T-helper 1 cell treated with Interleukin-12 subunit alpha and Interleukin-12 subunit beta and Interleukin-4 antibody, amounts not matched to agents 30 μg/mL and 1 μg/mL, for 36 hours (primary cell): ENCODE measurements around the gene ST6GALNAC2.

Source experiments
- H3K27ac Mint-ChIP-seq: one replicate; pipeline ENCODE4 v1.8.0; 2021; ENCODE audit warnings: mild to moderate bottlenecking, mixed read lengths
- H3K27me3 Mint-ChIP-seq: one replicate; pipeline ENCODE4 v1.8.0; 2021; ENCODE audit warnings: low read depth, mixed read lengths
- H3K36me3 Mint-ChIP-seq: one replicate; pipeline ENCODE4 v1.8.0; 2021; ENCODE audit warnings: low read depth, mixed read lengths
- H3K4me1 Mint-ChIP-seq: one replicate; pipeline ENCODE4 v1.8.0; 2021; ENCODE audit warnings: low read depth, mixed read lengths
- H3K4me3 Mint-ChIP-seq: one replicate; pipeline ENCODE4 v1.8.0; 2021; ENCODE audit warnings: mild to moderate bottlenecking, moderate library complexity, mixed read lengths
- H3K9me3 Mint-ChIP-seq: one replicate; pipeline ENCODE4 v1.8.0; 2021; ENCODE audit warnings: mixed read lengths

The ST6GALNAC2 gene

DNA sequence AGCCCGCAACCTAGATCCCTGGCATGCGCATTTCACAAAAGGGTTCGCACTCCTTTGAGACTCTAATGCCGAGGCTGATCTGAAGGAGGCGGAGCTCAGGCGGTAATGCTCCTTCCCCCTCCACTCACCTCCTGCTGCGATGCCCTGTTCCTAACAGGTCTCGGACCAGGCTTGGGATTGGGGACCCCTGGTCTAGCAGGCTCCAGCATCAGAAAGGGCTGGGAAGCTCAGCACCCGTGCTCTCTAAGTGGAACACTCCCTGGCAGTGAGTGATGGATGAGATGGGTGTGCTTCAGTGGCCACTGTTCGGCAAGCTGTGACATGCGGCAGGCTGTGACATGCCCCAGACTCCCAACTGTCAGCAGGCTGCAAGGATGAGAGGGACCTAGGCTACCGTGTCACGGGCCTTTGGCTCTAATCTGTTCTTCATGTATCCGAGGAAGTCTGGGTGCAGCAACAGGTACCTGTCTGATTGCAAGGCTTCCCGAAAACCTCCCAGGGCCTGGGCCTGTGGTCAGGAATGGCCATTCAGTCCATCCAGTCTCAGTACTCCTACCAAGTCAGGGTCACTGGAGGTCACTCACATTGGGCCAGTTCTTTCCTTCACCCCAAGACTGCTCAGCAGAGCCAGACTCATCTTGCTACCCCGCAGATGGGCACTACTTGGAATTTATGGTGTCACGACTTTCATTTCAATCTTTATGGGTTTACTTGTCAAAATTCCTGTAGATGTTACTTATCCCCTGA, 1.3 kb upstream of the ST6GALNAC2 start:
- H3K4me3 Mint-ChIP-seq = no peak overlapping the region
- peaks cover 77% of the 10 kb centered on the region for H3K27me3 Mint-ChIP-seq
- H3K36me3 Mint-ChIP-seq = no peaks in the 10 kb centered on the region
- no peaks in the 10 kb centered on the region for H3K9me3 Mint-ChIP-seq
- no peaks in the 10 kb centered on the region for H3K4me1 Mint-ChIP-seq
- H3K27ac Mint-ChIP-seq = no peak overlapping the region

GRCh38 chr17:76585033-76585648, 519 bp downstream of the ST6GALNAC2 start:
- H3K36me3 Mint-ChIP-seq = no peaks in the 10 kb centered on the region
- H3K4me1 Mint-ChIP-seq = no peaks in the 10 kb centered on the region
- no peaks in the 10 kb centered on the region for H3K9me3 Mint-ChIP-seq
- H3K4me3 Mint-ChIP-seq = peak overlapping the region; percentile 60
- H3K27ac Mint-ChIP-seq = no peak overlapping the region
- peaks cover 73% of the 10 kb centered on the region for H3K27me3 Mint-ChIP-seq

DNA sequence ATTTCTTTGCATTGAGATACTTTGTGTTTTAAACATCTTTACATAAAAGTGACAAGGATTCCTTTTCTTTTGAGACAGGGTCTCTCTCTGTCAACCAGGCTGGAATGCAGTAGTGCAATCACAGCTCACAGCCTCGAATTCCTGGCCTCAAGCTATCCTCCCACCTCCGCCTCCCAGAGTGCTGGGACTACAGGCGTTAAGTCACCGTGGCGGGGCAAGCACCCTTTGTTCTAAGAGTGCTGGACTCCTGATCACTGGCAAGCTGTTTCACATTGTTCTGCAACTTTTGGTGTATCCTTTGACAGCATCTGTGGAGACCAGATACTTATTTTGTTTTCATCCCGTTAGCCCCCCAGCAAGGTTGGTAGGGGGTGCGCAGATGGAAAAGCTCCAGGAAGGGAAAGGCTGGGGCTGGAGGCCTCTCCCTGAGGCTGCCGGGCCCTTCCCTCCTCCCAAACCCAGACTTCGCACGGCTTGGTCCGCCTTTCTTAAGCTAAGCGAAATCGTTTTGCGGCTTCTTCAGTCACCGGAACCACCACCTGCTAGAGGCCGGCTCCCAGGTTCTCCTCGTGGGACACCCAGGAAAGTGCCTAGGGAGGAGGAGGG, 1.1 kb downstream of the ST6GALNAC2 start:
- Mint-ChIP-seq H3K27ac (no peak overlapping the region), H3K36me3 (no peaks in the 10 kb centered on the region), H3K9me3 (no peaks in the 10 kb centered on the region), H3K27me3 (peaks cover 67% of the 10 kb centered on the region), H3K4me3 (peak overlapping the region; percentile 60), H3K4me1 (peaks cover 4% of the 10 kb centered on the region)

- Mint-ChIP-seq H3K9me3 (no peaks in the 10 kb centered on the region), H3K36me3 (no peaks in the 10 kb centered on the region), H3K4me1 (peaks cover 9% of the 10 kb centered on the region), H3K27ac (peak overlapping the region; percentile 8), H3K4me3 (no peak overlapping the region), H3K27me3 (peaks cover 49% of the 10 kb centered on the region)
Measured at GRCh38 chr17:76582660-76583059, 3.0 kb downstream of the ST6GALNAC2 start.

DNA sequence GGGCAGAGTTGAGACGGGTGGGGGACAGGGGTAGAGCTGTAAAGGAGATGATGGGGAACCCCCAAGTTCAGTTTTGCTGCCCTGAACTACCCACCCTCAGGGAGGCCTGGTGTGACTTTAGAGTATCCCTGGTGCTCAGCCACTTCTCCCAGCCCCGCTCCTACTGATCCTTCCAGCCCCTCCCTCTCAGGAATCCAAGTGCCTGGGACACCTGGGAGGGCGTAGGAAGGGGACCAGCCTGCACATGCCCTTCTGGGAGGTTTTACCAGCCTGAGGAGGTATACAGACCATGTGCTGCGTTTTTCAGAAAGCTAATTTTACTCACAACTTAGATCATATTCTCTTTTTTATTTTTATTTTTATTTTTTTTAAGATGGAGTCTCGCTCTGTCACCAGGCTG, 4.1 kb downstream of the ST6GALNAC2 start:
- H3K9me3 Mint-ChIP-seq = no peaks in the 10 kb centered on the region
- no peaks in the 10 kb centered on the region for H3K36me3 Mint-ChIP-seq
- H3K27me3 Mint-ChIP-seq = peaks cover 38% of the 10 kb centered on the region
- no peak overlapping the region for H3K4me3 Mint-ChIP-seq
- peaks cover 9% of the 10 kb centered on the region for H3K4me1 Mint-ChIP-seq
- no peak overlapping the region for H3K27ac Mint-ChIP-seq

- no peaks in the 10 kb centered on the region for H3K9me3 Mint-ChIP-seq
- H3K36me3 Mint-ChIP-seq = no peaks in the 10 kb centered on the region
- H3K4me1 Mint-ChIP-seq = peaks cover 9% of the 10 kb centered on the region
- H3K27me3 Mint-ChIP-seq = peaks cover 22% of the 10 kb centered on the region
- H3K4me3 Mint-ChIP-seq = no peak overlapping the region
- no peak overlapping the region for H3K27ac Mint-ChIP-seq
Measured at GRCh38 chr17:76579281-76579680, 6.4 kb downstream of the ST6GALNAC2 start.

- no peak overlapping the region for H3K27ac Mint-ChIP-seq
- H3K9me3 Mint-ChIP-seq = no peaks in the 10 kb centered on the region
- no peaks in the 10 kb centered on the region for H3K36me3 Mint-ChIP-seq
- peaks cover 13% of the 10 kb centered on the region for H3K27me3 Mint-ChIP-seq
- no peak overlapping the region for H3K4me3 Mint-ChIP-seq
- peaks cover 9% of the 10 kb centered on the region for H3K4me1 Mint-ChIP-seq
Measured at GRCh38 chr17:76578376-76578775, 7.3 kb downstream of the ST6GALNAC2 start.

DNA sequence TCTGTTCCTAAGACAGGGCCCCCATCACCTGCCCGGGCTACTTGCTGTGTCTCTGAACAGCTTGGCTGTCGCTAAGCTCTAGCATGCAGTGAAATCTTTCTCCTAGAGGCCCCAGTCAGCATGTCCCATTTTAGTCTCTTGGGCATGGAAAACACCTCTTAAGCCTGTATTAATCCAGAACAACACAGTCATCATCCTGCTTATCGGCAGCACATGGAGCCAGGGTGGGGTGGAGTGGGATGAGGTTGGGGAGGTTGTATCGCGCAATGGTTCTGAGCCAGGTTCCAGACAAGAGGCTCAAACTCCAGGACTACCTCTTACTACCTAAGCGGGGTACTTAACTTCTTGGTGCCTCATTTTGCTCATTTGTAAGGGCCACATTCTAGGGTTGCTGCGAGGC, 7.8 kb downstream of the ST6GALNAC2 start:
- H3K27me3 Mint-ChIP-seq = peaks cover 8% of the 10 kb centered on the region
- H3K4me3 Mint-ChIP-seq = no peak overlapping the region
- H3K9me3 Mint-ChIP-seq = no peaks in the 10 kb centered on the region
- peaks cover 9% of the 10 kb centered on the region for H3K4me1 Mint-ChIP-seq
- no peaks in the 10 kb centered on the region for H3K36me3 Mint-ChIP-seq
- H3K27ac Mint-ChIP-seq = no peak overlapping the region

DNA sequence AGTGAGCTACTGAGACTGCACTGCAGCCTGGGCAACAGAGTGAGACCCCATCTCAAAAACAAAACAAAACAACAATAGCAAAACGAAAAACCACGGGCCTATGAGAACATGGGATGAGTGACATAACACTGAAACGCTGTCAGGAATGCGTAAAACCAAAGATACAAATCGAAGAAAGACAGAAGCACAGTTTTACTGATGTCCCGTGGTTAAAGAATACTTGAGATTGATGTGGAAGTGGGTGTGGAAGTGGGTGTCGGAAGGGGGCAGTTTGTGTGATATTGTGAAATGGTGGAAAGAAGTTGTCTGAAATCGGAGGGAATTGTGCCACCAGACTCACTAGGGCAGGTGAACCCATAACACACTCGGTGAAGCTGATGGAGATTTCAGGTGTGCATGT, 9.5 kb downstream of the ST6GALNAC2 start:
- no peaks in the 10 kb centered on the region for H3K9me3 Mint-ChIP-seq
- peaks cover 9% of the 10 kb centered on the region for H3K4me1 Mint-ChIP-seq
- no peak overlapping the region for H3K4me3 Mint-ChIP-seq
- no peaks in the 10 kb centered on the region for H3K36me3 Mint-ChIP-seq
- no peak overlapping the region for H3K27ac Mint-ChIP-seq
- H3K27me3 Mint-ChIP-seq = no peaks in the 10 kb centered on the region

DNA sequence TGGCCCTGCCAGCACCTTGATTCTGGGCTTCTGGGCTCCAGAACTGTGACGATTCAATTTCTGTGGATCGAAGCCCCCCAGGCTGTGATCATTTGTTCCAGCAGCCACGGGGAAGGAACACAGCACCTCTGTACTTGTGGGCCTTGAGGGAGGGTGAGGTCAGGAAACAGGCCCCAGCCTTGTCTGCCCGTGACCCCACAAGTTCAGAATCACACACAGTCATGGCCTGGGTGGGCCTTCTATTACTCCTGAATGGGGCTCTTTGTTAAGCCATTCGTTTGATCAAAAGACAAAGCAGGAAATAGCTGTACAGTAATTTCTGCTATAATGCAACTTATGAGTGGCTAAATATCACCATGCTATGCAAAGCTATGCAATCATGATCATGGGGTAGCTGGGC, 10.1 kb downstream of the ST6GALNAC2 start:
- H3K4me1 Mint-ChIP-seq = peaks cover 9% of the 10 kb centered on the region
- no peaks in the 10 kb centered on the region for H3K27me3 Mint-ChIP-seq
- H3K27ac Mint-ChIP-seq = no peak overlapping the region
- no peak overlapping the region for H3K4me3 Mint-ChIP-seq
- no peaks in the 10 kb centered on the region for H3K9me3 Mint-ChIP-seq
- H3K36me3 Mint-ChIP-seq = no peaks in the 10 kb centered on the region

DNA sequence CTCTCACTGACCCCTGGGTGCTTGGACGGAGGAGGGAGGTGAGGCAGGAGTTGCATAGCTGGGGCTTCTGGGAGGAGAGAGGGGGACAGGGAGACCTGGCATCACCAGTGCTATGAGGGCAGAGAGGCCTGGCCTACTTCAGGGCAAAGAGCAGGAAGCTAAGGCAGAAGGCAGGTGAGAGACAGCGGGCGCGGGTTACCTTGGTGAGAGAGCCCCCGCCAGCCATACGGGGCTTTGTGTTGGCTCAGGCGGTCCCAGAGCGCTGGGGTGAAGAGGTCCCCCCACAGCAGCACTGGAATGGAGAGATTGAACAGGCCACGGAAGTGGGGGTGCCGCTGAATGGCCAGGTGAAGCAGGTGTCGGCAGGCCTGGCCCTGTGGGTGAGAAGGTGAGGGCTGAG, 11.5 kb downstream of the ST6GALNAC2 start:
- H3K36me3 Mint-ChIP-seq = no peaks in the 10 kb centered on the region
- H3K27me3 Mint-ChIP-seq = no peaks in the 10 kb centered on the region
- H3K9me3 Mint-ChIP-seq = no peaks in the 10 kb centered on the region
- H3K4me3 Mint-ChIP-seq = no peak overlapping the region
- H3K27ac Mint-ChIP-seq = no peak overlapping the region
- peaks cover 2% of the 10 kb centered on the region for H3K4me1 Mint-ChIP-seq

- Mint-ChIP-seq H3K36me3 (no peaks in the 10 kb centered on the region), H3K27me3 (no peaks in the 10 kb centered on the region), H3K4me3 (no peak overlapping the region), H3K4me1 (peaks cover 5% of the 10 kb centered on the region), H3K9me3 (no peaks in the 10 kb centered on the region), H3K27ac (no peak overlapping the region)
Measured at GRCh38 chr17:76573096-76573495, 12.6 kb downstream of the ST6GALNAC2 start.

- no peaks in the 10 kb centered on the region for H3K27me3 Mint-ChIP-seq
- no peaks in the 10 kb centered on the region for H3K9me3 Mint-ChIP-seq
- no peak overlapping the region for H3K27ac Mint-ChIP-seq
- H3K4me1 Mint-ChIP-seq = peaks cover 5% of the 10 kb centered on the region
- H3K36me3 Mint-ChIP-seq = no peaks in the 10 kb centered on the region
- no peak overlapping the region for H3K4me3 Mint-ChIP-seq
Measured at GRCh38 chr17:76572201-76572910, 13.3 kb downstream of the ST6GALNAC2 start.

DNA sequence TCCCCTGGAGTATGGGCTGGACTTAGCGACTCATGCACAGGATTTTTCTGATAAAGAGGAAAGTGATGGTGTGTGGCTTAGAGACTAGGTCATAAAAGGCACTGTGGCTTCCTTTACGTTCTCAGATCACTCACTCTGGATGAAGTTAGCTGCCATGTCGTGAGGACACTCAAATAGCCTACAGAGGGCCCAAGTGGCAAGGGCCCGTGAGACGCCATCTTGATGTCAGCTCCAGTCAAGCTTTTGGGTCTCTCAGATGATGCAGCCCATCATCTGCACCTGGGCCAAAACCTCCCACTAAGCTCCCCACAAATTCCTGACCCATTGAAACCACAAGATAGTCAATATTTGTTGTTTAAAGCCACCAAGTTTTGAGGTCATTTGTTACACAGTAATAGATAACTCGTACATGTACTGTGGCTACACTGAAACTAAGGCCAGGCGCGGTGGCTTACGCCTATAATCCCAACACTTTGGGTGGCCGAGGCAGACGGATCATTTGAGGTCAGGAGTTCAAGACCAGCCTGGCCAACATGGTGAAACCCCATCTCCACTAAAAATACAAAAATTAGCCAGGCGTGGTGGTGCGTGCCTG, 14.7 kb downstream of the ST6GALNAC2 start:
- Mint-ChIP-seq H3K36me3 (peaks cover 4% of the 10 kb centered on the region), H3K4me3 (no peak overlapping the region), H3K9me3 (no peaks in the 10 kb centered on the region), H3K27ac (no peak overlapping the region), H3K4me1 (peaks cover 5% of the 10 kb centered on the region), H3K27me3 (no peaks in the 10 kb centered on the region)
